Adrenal gland (tissue), 5 donors: ENCODE data around the gene OR6M1.

ENCODE experiments used
- CTCF ChIP-seq, 6 experiments: fragments of 450-650 bp in 4 of 6; fragments of 200-600 bp in 2 of 6; sonication (generic) in 1 of 6; IDR thresholded peaks; 1 replicate in 5 of 6; 2 replicates in 1 of 6; pipeline versions ENCODE4 v1.5.1 to v1.8.0; 2016 to 2021; ENCODE audit warnings: antibody characterized with exemption in 6 of 6, mild to moderate bottlenecking in 2 of 6, moderate library complexity in 1 of 6
- POLR2A ChIP-seq, 2 donors: fragments of 450-650 bp; IDR thresholded peaks; one replicate each; pipeline ENCODE4 v1.6.1; 2017; ENCODE audit warnings: antibody characterized with exemption in 2 of 2, mild to moderate bottlenecking in 2 of 2, moderate library complexity in 1 of 2
- donor health status: DM: no; HTN: no; CAD: no.

GRCh38 chr11:123796226-123796625 lies 9.9 kb downstream of the OR6M1 start:
- TF ChIP-seq CTCF (IDR thresholded peaks at IDR 0.05) = no peak
- TF ChIP-seq POLR2A (IDR thresholded peaks at IDR 0.05) = no peak
